NCI-H345 (cell line): Measurements from ENCODE around the gene MRPL24.
"Not testable (repeated sequence)": the region's sequence is repeated elsewhere in the genome, so short reads cannot be mapped to it uniquely, and the experiment has no call there.

Experiments
- DNase-seq: peaks from one replicate; lab custom pipeline; 2025; lab: John Stamatoyannopoulos, UW

MRPL24 gene

GRCh38 chr1:156740741-156741480, at the start of gene MRPL24:
Gene MRPL24 (minus strand): TSS chr1:156741088. CDS start chr1:156738704, 2,384 bp downstream.
- peak; percentile 99 for DNase-seq

- DNase-seq = no peak
Observed at GRCh38 chr1:156789621-156790318, 48.9 kb upstream of the MRPL24 start.

GRCh38 chr1:156788136-156788535, 47.2 kb upstream of the MRPL24 start:
- DNase-seq = no peak

GRCh38 chr1:156786640-156787039, 45.8 kb upstream of the MRPL24 start:
- DNase-seq = no peak

GRCh38 chr1:156785458-156785857, 44.6 kb upstream of the MRPL24 start:
- no peak for DNase-seq

GRCh38 chr1:156781585-156782186, 40.8 kb upstream of the MRPL24 start:
- no peak for DNase-seq

- no peak for DNase-seq
Observed at GRCh38 chr1:156777573-156777972, 36.7 kb upstream of the MRPL24 start.

GRCh38 chr1:156776942-156777341, 36.1 kb upstream of the MRPL24 start:
- DNase-seq = no peak

GRCh38 chr1:156775799-156776198, 34.9 kb upstream of the MRPL24 start:
- no peak for DNase-seq

GRCh38 chr1:156773607-156774006, 32.7 kb upstream of the MRPL24 start:
- no peak for DNase-seq

GRCh38 chr1:156772728-156773497, 32.0 kb upstream of the MRPL24 start:
- DNase-seq = no peak

- no peak for DNase-seq
Observed at GRCh38 chr1:156772222-156772621, 31.3 kb upstream of the MRPL24 start.

GRCh38 chr1:156768610-156769295, 27.9 kb upstream of the MRPL24 start:
- no peak for DNase-seq

GRCh38 chr1:156767879-156768604, 27.2 kb upstream of the MRPL24 start:
- no peak for DNase-seq

- peak; percentile 100 for DNase-seq
Observed at GRCh38 chr1:156767101-156767878, 26.4 kb upstream of the MRPL24 start, which contains the start of gene PRCC. Gene PRCC (plus strand): TSS chr1:156767535. CDS start chr1:156767772, 237 bp downstream.

GRCh38 chr1:156766298-156767100, 25.6 kb upstream of the MRPL24 start:
- DNase-seq = no peak

- DNase-seq = no peak
Observed at GRCh38 chr1:156765666-156766065, 24.8 kb upstream of the MRPL24 start.

GRCh38 chr1:156765136-156765535, 24.2 kb upstream of the MRPL24 start:
- DNase-seq = not testable (repeated sequence)

- DNase-seq = no peak
Observed at GRCh38 chr1:156760796-156761104, 19.9 kb upstream of the MRPL24 start.
